ENCODE results near the gene CNN2. TPM values are rescaled to one million over a fixed set of nuclear protein-coding genes. Genes with fewer than 3 reads are reported as not detected.

Gene CNN2
- total and polyA plus RNA-seq, 2 donors = 73.3 to 97.1 TPM

DNA sequence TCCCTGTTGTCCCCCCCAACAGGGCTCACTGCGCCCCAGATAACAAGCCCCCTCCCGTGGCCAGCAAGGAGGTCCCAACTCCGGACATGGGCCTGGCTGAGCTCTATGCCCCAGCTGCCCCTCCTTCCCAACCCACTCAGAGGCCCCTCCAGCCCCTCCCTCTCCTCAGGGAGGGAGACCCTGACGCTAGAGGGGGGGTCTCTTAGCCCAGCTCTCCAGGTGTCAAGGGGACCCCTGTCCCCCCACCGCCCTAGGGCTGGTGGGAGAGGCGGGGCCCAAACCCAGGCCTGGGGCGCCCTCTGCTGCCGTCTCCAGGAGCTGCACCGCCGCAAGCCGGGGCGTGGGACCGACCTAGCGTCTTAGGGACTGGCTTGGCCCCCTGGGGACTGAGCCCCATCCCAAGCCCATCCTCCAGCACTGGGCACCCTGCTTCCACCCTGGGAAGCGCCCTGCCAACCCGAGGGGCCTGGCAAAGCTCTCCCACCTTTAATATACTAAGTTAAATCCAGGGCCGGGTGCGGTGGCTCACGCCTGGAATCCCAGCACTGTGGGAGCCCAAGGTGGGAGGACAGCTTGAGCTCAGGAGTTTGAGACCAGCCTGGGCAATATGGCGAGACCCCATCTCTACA is 24.8 kb upstream of the CNN2 start:
- 11% methylated on average over 20 of the region's 20 CpGs for WGBS
- Histone ChIP-seq H3K4me3 (ENCODE audit: low read depth, low read length) (no peak overlapping the region), H3K36me3 (ENCODE audit: insufficient read depth) (no peaks in the 10 kb centered on the region), H3K4me1 (ENCODE audit: insufficient read depth) (no peaks in the 10 kb centered on the region), H3K27ac (ENCODE audit: low read depth) (no peak overlapping the region)
- no peak for DNase-seq (ENCODE audit: extremely low spot score)

GRCh38 chr19:1002600-1002999 is 23.8 kb upstream of the CNN2 start:
- WGBS = 80% methylated on average over 4 of the region's 4 CpGs
- no peak overlapping the region for H3K27ac ChIP-seq (ENCODE audit: low read depth)
- H3K4me1 ChIP-seq (ENCODE audit: insufficient read depth) = no peaks in the 10 kb centered on the region
- H3K4me3 ChIP-seq (ENCODE audit: low read depth, low read length) = no peak overlapping the region
- no peak for DNase-seq (ENCODE audit: extremely low spot score)
- no peaks in the 10 kb centered on the region for H3K36me3 ChIP-seq (ENCODE audit: insufficient read depth)

DNA sequence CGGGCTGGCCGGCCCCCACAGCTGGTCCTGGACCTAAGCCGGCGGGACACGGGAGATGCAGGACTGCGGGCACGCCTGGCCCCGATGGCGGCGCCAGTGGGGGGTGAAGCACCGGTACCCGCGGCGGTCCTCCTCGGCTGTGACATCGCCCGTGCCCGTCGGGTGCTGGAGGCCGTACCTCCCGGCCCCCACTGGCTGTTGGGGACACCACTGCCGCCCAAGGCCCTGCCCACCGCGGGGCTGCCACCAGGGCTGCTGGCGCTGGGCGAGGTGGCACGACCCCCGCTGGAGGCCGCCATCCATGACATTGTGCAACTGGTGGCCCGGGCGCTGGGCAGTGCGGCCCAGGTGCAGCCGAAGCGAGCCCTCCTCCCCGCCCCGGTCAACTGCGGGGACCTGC is 23.1 kb upstream of the CNN2 start:
- no peak for DNase-seq (ENCODE audit: extremely low spot score)
- no peaks in the 10 kb centered on the region for H3K4me1 ChIP-seq (ENCODE audit: insufficient read depth)
- H3K27ac ChIP-seq (ENCODE audit: low read depth) = no peak overlapping the region
- WGBS = 88% methylated on average over 37 of the region's 37 CpGs
- no peaks in the 10 kb centered on the region for H3K36me3 ChIP-seq (ENCODE audit: insufficient read depth)
- no peak overlapping the region for H3K4me3 ChIP-seq (ENCODE audit: low read depth, low read length)

GRCh38 chr19:1004204-1004802 is 22.1 kb upstream of the CNN2 start:
- no peak overlapping the region for H3K27ac ChIP-seq (ENCODE audit: low read depth)
- DNase-seq (ENCODE audit: extremely low spot score) = no peak
- no peaks in the 10 kb centered on the region for H3K36me3 ChIP-seq (ENCODE audit: insufficient read depth)
- H3K4me3 ChIP-seq (ENCODE audit: low read depth, low read length) = no peak overlapping the region
- WGBS = 74% methylated on average over 32 of the region's 32 CpGs
- no peaks in the 10 kb centered on the region for H3K4me1 ChIP-seq (ENCODE audit: insufficient read depth)

GRCh38 chr19:1004803-1005664 is 21.4 kb upstream of the CNN2 start:
- Histone ChIP-seq H3K27ac (ENCODE audit: low read depth) (no peak overlapping the region), H3K4me3 (ENCODE audit: low read depth, low read length) (no peak overlapping the region), H3K36me3 (ENCODE audit: insufficient read depth) (no peaks in the 10 kb centered on the region), H3K4me1 (ENCODE audit: insufficient read depth) (no peaks in the 10 kb centered on the region)
- DNase-seq (ENCODE audit: extremely low spot score) = no peak
- WGBS = 90% methylated on average over 70 of the region's 70 CpGs

- Histone ChIP-seq H3K27ac (ENCODE audit: low read depth) (no peak overlapping the region), H3K4me3 (ENCODE audit: low read depth, low read length) (no peak overlapping the region), H3K4me1 (ENCODE audit: insufficient read depth) (no peaks in the 10 kb centered on the region), H3K36me3 (ENCODE audit: insufficient read depth) (peaks cover 6% of the 10 kb centered on the region)
- DNase-seq (ENCODE audit: extremely low spot score) = no peak
- whole genome bisulfite sequencing = 75% methylated on average over 27 of the region's 27 CpGs
Measured at GRCh38 chr19:1006711-1007398, 19.6 kb upstream of the CNN2 start.

DNA sequence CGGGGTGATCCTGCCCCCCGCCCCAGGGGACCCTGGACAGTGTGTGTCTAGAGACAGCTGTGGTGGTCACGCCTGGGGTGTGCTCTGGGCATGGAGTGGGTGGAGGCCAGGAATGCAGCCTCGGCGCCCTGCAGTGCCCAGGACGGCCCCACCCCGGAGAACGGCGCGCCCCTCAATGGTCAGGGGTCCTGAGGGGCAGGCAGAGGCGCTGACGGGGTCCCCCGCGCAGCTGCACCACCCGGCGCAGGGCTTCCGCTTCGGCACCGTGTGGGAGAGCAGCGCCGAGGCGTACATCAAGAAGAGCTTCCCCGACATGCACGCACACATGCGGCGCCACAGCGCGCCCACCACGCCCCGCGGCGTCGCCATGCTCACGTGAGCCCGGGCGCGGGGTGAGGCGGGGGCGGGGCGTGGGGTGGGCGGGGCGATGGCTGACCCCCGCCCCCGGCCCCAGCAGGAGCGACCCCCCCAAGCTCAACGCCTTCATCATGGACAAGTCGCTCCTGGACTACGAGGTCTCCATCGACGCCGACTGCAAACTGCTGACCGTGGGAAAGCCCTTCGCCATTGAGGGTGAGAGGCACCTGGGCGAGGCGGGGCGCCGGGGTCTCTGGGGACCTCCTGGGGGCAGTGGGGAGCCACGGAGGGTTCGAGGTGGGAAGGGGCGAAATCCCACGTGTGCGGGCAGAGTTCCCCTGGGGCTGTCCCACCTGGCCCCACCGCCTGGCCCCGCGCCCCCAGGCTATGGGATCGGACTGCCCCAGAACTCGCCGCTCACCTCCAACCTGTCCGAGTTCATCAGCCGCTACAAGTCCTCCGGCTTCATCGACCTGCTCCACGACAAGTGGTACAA is 18.8 kb upstream of the CNN2 start:
- H3K4me3 ChIP-seq (ENCODE audit: low read depth, low read length) = no peak overlapping the region
- peaks cover 6% of the 10 kb centered on the region for H3K36me3 ChIP-seq (ENCODE audit: insufficient read depth)
- H3K27ac ChIP-seq (ENCODE audit: low read depth) = no peak overlapping the region
- no peak for DNase-seq (ENCODE audit: extremely low spot score)
- H3K4me1 ChIP-seq (ENCODE audit: insufficient read depth) = no peaks in the 10 kb centered on the region
- 94% methylated on average over 73 of the region's 73 CpGs for WGBS

DNA sequence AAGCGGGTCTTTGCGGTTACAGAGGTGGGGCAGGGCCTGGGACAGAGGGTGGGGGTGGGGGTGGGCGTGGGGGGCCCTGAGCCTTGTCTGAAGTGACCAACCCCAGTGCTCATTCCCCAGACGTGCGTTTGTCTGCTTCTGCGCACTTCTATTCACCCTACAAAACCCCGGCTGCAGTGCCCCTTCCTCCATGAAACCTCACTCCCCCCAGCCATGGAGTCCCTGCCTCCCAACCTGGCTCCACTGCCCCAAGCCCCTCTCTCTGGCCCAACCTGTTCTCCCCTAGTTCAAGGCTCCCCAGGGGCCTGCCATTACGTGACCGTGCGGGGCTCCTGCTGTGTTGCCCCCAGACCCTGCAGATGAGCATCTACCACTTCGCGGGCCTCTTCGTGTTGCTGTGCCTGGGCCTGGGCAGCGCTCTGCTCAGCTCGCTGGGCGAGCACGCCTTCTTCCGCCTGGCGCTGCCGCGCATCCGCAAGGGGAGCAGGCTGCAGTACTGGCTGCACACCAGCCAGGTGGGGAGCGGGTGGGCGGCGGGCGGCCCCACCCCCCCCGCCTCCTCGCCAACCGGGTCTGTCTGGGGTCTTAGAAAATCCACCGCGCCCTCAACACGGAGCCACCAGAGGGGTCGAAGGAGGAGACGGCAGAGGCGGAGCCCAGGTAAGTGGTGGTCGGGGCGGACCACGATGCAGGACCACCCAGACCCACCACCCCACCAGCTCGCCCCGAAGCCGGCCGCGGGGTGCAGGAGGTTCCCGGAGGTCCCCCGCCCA is 18.0 kb upstream of the CNN2 start:
- no peak overlapping the region for H3K4me3 ChIP-seq (ENCODE audit: low read depth, low read length)
- peaks cover 6% of the 10 kb centered on the region for H3K36me3 ChIP-seq (ENCODE audit: insufficient read depth)
- H3K27ac ChIP-seq (ENCODE audit: low read depth) = no peak overlapping the region
- 91% methylated on average over 45 of the region's 45 CpGs for WGBS
- H3K4me1 ChIP-seq (ENCODE audit: insufficient read depth) = no peaks in the 10 kb centered on the region
- no peak for DNase-seq (ENCODE audit: extremely low spot score)

GRCh38 chr19:1009041-1009980 is 17.1 kb upstream of the CNN2 start:
- peaks cover 6% of the 10 kb centered on the region for H3K36me3 ChIP-seq (ENCODE audit: insufficient read depth)
- H3K4me3 ChIP-seq (ENCODE audit: low read depth, low read length) = no peak overlapping the region
- WGBS = 68% methylated on average over 92 of the region's 92 CpGs
- peak overlapping the region; percentile 59 for H3K27ac ChIP-seq (ENCODE audit: low read depth)
- no peaks in the 10 kb centered on the region for H3K4me1 ChIP-seq (ENCODE audit: insufficient read depth)
- DNase-seq (ENCODE audit: extremely low spot score) = no peak

- no peak overlapping the region for H3K4me3 ChIP-seq (ENCODE audit: low read depth, low read length)
- WGBS = 78% methylated on average over 29 of the region's 29 CpGs
Measured at GRCh38 chr19:1009981-1010538, 16.3 kb upstream of the CNN2 start.

More at GRCh38 chr19:1009981-1010538, 16.3 kb upstream of the CNN2 start:
- DNase-seq (ENCODE audit: extremely low spot score) = no peak
- Histone ChIP-seq H3K27ac (ENCODE audit: low read depth) (peak overlapping the region; percentile 53), H3K4me1 (ENCODE audit: insufficient read depth) (no peaks in the 10 kb centered on the region), H3K36me3 (ENCODE audit: insufficient read depth) (peaks cover 6% of the 10 kb centered on the region)
